ENCODE data around the gene FAIM2. TPM values are rescaled to one million over a fixed set of nuclear protein-coding genes. Genes with fewer than 3 reads are reported as not detected.

Gene FAIM2
- total and polyA plus RNA-seq, 2 experiments from 2014 or later = 5.0 to 14.0 TPM

DNA sequence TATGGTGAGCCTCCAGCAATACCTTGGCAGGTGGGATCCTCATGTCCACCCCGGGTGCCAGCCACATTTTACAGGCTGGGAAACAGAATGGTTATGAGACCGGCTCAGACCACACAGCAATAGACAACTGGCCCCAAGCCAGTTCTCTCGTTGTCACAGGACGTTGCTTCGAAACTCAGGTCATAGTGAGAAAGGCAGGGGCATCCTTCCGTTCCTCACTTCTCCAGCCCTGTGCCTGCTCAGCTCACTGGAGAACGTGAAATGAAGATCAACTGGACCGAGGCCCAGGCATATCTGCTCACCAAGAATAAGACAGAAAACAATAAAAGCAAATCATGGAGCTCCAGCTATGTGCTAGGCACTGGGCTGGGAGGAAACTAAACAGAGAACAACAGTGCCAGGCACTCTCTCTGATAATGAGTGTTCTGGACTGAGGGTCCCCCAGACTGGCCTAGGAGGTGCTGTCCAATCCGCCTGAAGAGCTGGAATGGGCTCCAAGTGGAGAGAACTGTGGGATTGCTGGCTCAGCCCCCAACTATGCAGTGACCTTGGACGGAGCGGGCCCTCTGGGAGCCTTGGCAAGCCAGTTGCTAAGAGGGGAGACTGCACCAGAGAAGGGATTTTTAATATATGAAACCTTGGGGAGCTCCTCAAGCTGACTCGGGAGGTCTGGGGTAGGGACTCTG lies 18.8 kb upstream of the FAIM2 start:
- TF ChIP-seq EZH2 (IDR thresholded peaks at IDR 0.05; ENCODE audit: borderline replicate concordance) (no peak), EZH2phosphoT487 (IDR thresholded peaks at IDR 0.05; ENCODE audit: low read depth, severe bottlenecking, unreplicated experiment) (no peak), CTCF (IDR thresholded peaks at IDR 0.05; ENCODE audit: poor library complexity) (no peak)
- Histone ChIP-seq H3K4me2 (no peak overlapping the region), H3K4me3 (no peak overlapping the region), H4K20me1 (ENCODE audit: insufficient read depth, poor library complexity, severe bottlenecking) (no peaks in the 10 kb centered on the region), H3K79me2 (no peaks in the 10 kb centered on the region), H3K36me3 (replicated peaks; ENCODE audit: insufficient read depth, low read depth) (no peaks in the 10 kb centered on the region), H3K9me3 (ENCODE audit: low read depth) (no peaks in the 10 kb centered on the region), H2AFZ (no peak overlapping the region), H3K27me3 (no peaks in the 10 kb centered on the region), H3K4me1 (ENCODE audit: insufficient read depth) (no peaks in the 10 kb centered on the region), H3K27ac (no peak overlapping the region), H3K9me2 (replicated peaks; ENCODE audit: insufficient read depth) (no peaks in the 10 kb centered on the region)
- no peak for DNase-seq (ENCODE audit: low spot score)
- 92% methylated on average over 12 of the region's 12 CpGs for WGBS (ENCODE audit: low lambda C conversion rate, missing lambda C conversion rate)

- Histone ChIP-seq H3K36me3 (replicated peaks; ENCODE audit: insufficient read depth, low read depth) (no peaks in the 10 kb centered on the region), H3K4me1 (ENCODE audit: insufficient read depth) (no peaks in the 10 kb centered on the region), H3K9me3 (ENCODE audit: low read depth) (no peaks in the 10 kb centered on the region), H3K4me3 (no peak overlapping the region), H3K27ac (no peak overlapping the region), H3K27me3 (no peaks in the 10 kb centered on the region), H2AFZ (no peak overlapping the region), H3K79me2 (no peaks in the 10 kb centered on the region), H3K4me2 (no peak overlapping the region), H3K9me2 (replicated peaks; ENCODE audit: insufficient read depth) (no peaks in the 10 kb centered on the region), H4K20me1 (ENCODE audit: insufficient read depth, poor library complexity, severe bottlenecking) (no peaks in the 10 kb centered on the region)
- 69% methylated on average over 6 of the region's 6 CpGs for WGBS (ENCODE audit: low lambda C conversion rate, missing lambda C conversion rate)
- DNase-seq (ENCODE audit: low spot score) = no peak
- TF ChIP-seq CTCF (IDR thresholded peaks at IDR 0.05; ENCODE audit: poor library complexity) (no peak), EZH2phosphoT487 (IDR thresholded peaks at IDR 0.05; ENCODE audit: low read depth, severe bottlenecking, unreplicated experiment) (no peak), EZH2 (IDR thresholded peaks at IDR 0.05; ENCODE audit: borderline replicate concordance) (no peak)
Observed at GRCh38 chr12:49921936-49922335, 18.2 kb upstream of the FAIM2 start.

DNA sequence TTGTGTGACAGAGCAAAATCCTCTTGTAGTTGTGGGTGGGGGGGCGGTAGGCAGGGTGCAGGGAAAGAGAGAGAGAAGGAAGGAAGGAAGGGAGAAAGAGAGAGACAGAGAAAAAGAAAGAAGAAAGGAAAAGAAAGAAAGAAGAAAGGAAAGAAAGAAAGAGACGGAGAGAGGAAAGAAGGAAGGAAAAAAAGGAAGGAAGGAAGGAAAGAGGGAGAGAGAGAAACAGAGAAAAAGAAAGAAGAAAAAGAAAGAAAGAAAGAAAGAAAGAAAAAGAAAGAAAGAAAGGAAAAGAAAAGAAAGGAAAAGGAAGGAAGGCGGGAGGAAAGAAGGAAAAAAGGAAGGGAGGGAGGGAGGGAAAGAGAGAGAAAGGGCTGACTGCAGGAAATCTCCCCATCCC lies 17.6 kb upstream of the FAIM2 start:
- no peak overlapping the region for H3K4me3 ChIP-seq
- no peaks in the 10 kb centered on the region for H3K9me3 ChIP-seq (ENCODE audit: low read depth)
- H4K20me1 ChIP-seq (ENCODE audit: insufficient read depth, poor library complexity, severe bottlenecking) = no peaks in the 10 kb centered on the region
- no peaks in the 10 kb centered on the region for H3K36me3 ChIP-seq (replicated peaks; ENCODE audit: insufficient read depth, low read depth)
- no peaks in the 10 kb centered on the region for H3K9me2 ChIP-seq (replicated peaks; ENCODE audit: insufficient read depth)
- H3K79me2 ChIP-seq = no peaks in the 10 kb centered on the region
- no peaks in the 10 kb centered on the region for H3K4me1 ChIP-seq (ENCODE audit: insufficient read depth)
- H2AFZ ChIP-seq = no peak overlapping the region
- no peak for DNase-seq (ENCODE audit: low spot score)
- H3K27me3 ChIP-seq = no peaks in the 10 kb centered on the region
- no peak for TF ChIP-seq EZH2phosphoT487 (IDR thresholded peaks at IDR 0.05; ENCODE audit: low read depth, severe bottlenecking, unreplicated experiment)
- TF ChIP-seq EZH2 (IDR thresholded peaks at IDR 0.05; ENCODE audit: borderline replicate concordance) = no peak
- no peak for TF ChIP-seq CTCF (IDR thresholded peaks at IDR 0.05; ENCODE audit: poor library complexity)
- H3K27ac ChIP-seq = no peak overlapping the region
- WGBS (ENCODE audit: low lambda C conversion rate, missing lambda C conversion rate) = 75% methylated on average over 1 of the region's 3 CpGs
- no peak overlapping the region for H3K4me2 ChIP-seq

Data from hepatocyte (in vitro differentiated cells).